Measurements from ENCODE around the gene PPIP5K2.

DNA sequence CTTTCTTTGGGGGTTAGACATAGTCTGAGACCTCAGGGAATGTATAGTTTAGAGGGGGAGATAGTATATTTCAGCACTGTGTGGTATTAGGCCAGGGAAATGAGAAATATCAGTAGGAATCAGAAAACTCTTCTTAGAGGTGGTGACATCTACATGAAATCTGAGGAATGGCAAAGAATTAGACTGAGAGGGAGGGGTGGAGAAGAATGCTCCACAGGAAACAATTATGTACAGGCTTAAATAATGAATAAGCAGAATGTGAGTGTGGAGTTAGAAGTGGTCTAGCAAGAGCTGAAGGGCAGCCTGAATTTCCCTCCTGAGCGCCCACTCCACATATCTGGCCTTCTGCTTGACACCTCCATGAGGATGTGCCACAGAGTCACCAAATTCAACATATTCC, 134.8 kb downstream of the PPIP5K2 start:
- TF ChIP-seq, protein P1, sequence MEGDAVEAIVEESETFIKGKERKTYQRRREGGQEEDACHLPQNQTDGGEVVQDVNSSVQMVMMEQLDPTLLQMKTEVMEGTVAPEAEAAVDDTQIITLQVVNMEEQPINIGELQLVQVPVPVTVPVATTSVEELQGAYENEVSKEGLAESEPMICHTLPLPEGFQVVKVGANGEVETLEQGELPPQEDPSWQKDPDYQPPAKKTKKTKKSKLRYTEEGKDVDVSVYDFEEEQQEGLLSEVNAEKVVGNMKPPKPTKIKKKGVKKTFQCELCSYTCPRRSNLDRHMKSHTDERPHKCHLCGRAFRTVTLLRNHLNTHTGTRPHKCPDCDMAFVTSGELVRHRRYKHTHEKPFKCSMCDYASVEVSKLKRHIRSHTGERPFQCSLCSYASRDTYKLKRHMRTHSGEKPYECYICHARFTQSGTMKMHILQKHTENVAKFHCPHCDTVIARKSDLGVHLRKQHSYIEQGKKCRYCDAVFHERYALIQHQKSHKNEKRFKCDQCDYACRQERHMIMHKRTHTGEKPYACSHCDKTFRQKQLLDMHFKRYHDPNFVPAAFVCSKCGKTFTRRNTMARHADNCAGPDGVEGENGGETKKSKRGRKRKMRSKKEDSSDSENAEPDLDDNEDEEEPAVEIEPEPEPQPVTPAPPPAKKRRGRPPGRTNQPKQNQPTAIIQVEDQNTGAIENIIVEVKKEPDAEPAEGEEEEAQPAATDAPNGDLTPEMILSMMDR (IDR thresholded peaks at IDR 0.05) = no peak
- no peak for TF ChIP-seq POLR2A (IDR thresholded peaks at IDR 0.05)

All from right lobe of liver (tissue), 4 donors.